Suppressor macrophage (primary cell): ENCODE measurements around the gene GRIK5.
A peak's percentile ranks its signal among the peaks of the same experiment; 100 is the strongest.
"Not testable (repeated sequence)": the region's sequence is repeated elsewhere in the genome, so short reads cannot be mapped to it uniquely, and the experiment has no call there.

Experiments used
- DNase-seq, 4 experiments: peaks; one replicate each; pipeline ENCODE4 v3.0.0-alpha.2; 2020 to 2022
- total RNA-seq, 17 experiments: gene quantifications; one replicate each; lab custom pipeline; 2026; ENCODE audit warnings: mixed read lengths in 6 of 17, inconsistent platforms in 3 of 17; lab: John Stamatoyannopoulos, UW

GRIK5 gene
- total RNA-seq: 0 to 4.6 (median 0.05) reads per million in 17 experiments

- DNase-seq: peak in 2 of 4 experiments; percentile 12 to 21
Measured at GRCh38 chr19:42069619-42070351, at the start of gene GRIK5. Gene GRIK5, minus strand, starts transcription at chr19:42070206. Its CDS starts 4,436 bp downstream, at chr19:42065770.

DNA sequence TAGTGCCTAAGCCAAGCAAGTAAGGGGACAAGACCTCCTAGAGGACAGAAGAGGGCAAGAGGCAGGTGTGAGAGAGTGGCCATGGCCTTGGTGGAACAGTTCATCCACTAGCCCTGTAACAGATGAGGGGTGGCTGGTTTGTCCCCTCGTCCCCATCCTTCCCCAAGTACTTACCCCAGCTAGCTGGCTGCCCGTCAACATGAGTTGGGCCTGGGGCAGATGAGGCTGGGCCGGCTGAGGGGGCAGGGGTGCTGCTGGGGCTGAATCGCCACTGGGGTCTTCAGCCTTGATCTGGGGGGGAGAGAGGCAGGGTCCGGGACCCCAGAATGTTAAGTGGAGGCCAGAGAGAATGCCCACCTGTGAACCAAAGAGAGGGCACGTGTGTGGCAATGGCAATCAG lies 47.1 kb upstream of the GRIK5 start:
- DNase-seq: no peak

- no peak for DNase-seq
Measured at GRCh38 chr19:42116308-42117075, 46.5 kb upstream of the GRIK5 start.

DNA sequence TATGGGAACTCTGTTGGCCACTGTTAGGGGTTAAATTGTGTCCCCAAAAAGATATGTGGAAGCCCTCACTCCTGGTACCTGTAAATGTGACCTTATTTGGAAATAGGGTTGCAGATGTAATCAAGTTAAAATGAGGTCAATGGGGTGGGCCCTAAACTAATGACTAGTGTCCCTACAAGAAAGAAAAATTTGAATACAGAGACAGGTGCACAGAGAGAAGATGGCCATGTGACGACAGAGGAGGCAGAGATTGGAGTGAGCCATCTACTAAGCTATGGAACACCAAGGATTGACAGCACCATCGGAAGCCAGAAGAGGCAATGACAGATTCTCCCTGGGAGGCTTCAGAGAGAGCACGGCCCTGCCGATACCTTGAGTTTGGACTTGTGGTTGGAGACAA lies 45.7 kb upstream of the GRIK5 start:
- no peak for DNase-seq

DNA sequence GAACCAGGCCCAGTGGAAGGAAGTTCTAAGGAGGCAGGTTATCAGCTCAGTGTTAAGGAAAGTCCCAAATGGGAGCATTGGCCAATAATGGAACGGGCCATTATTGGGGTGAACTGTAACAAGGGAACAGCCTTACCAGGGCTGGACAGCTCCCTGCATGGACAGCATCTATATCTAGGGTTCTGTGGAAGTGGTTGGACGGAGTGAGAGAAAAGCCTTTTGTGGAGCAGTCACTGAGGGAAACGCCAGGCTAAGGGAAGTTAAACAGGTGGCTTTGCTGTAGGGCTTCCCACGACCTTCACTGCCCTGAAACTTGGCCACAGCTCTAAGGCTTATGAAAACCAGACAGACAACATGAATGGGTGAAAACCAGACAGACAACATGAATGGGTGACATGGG lies 45.2 kb upstream of the GRIK5 start:
- no peak for DNase-seq

- no peak for DNase-seq
Measured at GRCh38 chr19:42114412-42114811, 44.4 kb upstream of the GRIK5 start.

GRCh38 chr19:42113641-42114348 lies 43.8 kb upstream of the GRIK5 start:
- no peak for DNase-seq

GRCh38 chr19:42111811-42112210 lies 41.8 kb upstream of the GRIK5 start:
- DNase-seq: no peak

GRCh38 chr19:42111384-42111783 lies 41.4 kb upstream of the GRIK5 start:
- DNase-seq: no peak

GRCh38 chr19:42110658-42111057 lies 40.7 kb upstream of the GRIK5 start:
- DNase-seq: no peak

DNA sequence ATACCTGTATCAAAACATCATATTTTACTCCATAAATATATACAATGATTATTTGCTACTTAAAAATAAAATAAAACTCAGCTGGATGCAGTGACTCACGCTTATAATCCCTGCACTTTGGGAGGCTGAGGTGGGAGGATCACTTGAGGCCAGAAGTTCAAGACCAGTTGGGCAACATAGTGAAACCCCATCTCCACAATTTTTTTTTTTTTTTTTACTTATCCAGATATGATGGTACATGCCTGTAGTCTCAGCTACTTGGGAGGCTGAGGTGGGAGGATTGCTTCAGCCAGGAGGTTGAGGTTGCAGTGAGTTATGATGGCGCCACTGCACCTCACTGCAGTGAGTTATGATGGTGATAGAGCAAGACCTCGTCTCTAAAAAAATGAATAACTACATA lies 39.9 kb upstream of the GRIK5 start:
- DNase-seq: no peak

- DNase-seq: peak; percentile 93 to 95 (median 94)
Measured at GRCh38 chr19:42108527-42109389, 38.8 kb upstream of the GRIK5 start.

DNA sequence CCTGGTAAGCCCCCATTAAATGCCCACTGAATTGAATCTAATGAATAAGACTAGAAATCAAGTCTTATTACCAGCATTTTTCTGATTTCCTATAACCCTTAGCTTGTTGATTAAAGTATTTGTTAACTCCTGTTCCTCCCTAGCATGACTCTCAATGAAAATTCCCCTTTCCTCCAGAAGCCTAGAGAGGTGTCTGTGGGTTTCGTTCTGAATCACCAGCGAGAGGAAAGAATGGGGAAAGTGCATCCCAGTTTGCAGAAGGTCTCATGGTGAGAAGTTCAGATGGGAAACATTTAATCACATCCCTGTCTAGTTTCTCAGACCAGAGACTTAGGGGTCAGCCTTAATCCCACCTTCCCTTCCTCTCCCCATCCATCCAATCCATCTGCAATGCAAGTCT lies 35.4 kb upstream of the GRIK5 start:
- no peak for DNase-seq

GRCh38 chr19:42102877-42103276 lies 32.9 kb upstream of the GRIK5 start:
- DNase-seq: no peak

- not testable (repeated sequence) for DNase-seq
Measured at GRCh38 chr19:42100241-42100640, 30.2 kb upstream of the GRIK5 start.

DNA sequence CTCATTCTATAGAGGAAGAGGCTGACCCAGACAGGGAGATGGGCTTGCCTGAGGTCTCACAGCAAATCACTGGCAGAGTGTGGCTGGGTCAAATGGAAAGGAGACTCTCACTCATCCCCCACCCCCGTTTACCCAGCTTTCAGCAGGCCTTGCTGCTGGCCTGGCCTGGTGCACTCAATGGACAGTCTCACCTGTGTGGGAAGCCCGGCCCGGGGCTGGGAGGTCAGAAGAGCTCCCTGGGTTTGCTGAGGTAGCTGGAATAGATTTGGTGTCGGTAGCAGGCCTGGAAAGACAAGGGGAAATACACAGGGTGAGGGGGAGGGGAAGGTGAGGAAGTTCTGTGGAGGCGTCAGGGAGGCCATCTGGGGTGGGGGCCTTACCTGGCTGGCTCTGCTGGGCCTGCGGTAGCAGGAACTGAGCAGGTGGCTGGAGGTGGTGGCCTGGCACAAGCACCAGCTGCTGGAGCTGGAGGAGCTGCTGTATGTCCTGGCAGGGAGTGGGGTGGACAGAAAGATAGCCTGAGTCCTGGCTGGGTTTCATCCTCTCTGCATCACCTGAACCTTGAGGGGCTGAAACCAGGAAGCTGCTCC lies 29.4 kb upstream of the GRIK5 start:
- no peak for DNase-seq

GRCh38 chr19:42098781-42099180 lies 28.8 kb upstream of the GRIK5 start:
- DNase-seq: no peak

GRCh38 chr19:42097461-42097860 lies 27.5 kb upstream of the GRIK5 start:
- DNase-seq: no peak

GRCh38 chr19:42096255-42096837 lies 26.3 kb upstream of the GRIK5 start:
- DNase-seq: no peak

GRCh38 chr19:42095814-42096230 lies 25.8 kb upstream of the GRIK5 start:
- no peak for DNase-seq

DNA sequence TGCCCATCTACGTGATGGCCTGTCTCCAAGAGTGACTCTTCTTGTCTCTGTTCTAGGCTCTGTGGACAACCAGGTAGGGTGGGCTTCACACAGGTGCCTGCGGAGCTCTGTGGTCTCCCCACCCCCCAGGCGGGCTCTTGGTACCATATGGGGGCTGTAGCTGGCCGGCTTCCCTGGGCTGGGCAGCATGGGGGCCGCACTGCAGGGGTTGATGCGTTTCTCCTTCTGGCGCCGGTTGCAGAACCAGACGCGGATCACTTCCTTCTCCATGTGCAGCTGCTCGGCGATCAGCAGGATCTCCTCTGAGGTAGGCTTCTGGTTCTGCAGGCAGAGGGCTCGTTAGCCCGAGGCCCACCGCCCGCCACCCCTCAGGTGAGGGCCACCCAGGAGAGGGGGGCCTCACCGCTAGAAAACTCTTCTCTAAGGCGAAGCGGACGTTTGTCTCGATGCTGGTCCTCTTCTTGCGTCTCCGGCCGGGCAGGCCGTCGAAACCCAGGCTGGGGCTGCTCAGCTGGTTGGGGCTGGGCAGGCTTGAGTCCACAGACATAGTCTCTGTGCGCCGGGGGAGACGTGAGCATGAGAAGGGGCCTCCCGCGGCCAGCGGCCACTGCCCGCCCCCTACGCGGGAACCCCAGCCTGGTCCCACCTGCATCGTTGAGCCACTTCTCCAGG lies 25.3 kb upstream of the GRIK5 start:
- DNase-seq: no peak
